GM12801 (cell line): Measurements from ENCODE around the gene MSLN.

Experiments used
- CTCF ChIP-seq: IDR thresholded peaks from one replicate; pipeline ENCODE4 v1.5.1; 2011; ENCODE audit warnings: control low read depth; ENCODE audit not compliant: insufficient read length; ENCODE audit errors: extremely low read depth

MSLN gene

DNA sequence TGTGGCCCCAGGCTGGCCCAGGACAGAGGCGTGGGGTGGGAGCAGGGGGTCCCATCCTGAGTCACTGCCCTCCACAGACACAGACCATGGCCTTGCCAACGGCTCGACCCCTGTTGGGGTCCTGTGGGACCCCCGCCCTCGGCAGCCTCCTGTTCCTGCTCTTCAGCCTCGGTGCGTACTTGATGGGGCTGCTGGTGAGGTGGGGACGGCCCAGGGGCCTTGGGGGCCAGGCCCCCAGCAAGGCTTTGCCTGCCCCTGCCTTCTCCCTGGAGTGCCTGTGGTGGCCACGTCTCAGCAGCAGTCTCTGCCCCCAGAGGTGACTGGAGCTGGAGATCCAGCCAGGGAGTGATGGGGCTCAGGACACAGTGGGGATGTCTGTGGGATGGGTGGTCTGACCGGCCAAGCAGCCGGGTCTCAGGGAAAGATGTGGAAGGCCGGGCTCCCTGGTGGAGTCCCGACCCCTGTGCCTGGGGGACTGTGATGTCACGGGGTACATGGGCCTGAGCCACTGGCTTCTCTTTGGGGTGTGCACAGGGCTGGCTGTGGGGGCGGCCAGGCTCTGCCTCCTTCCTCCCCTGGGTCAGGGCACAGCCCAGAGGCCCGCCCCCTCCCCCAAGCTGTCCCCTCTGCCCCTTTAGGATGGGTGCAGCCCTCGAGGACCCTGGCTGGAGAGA lies 2.2 kb downstream of the MSLN start:
- TF ChIP-seq CTCF, result no peak

GRCh38 chr16:763369-764183 lies 3.0 kb downstream of the MSLN start:
- TF ChIP-seq CTCF, result no peak

- no peak for TF ChIP-seq CTCF
Measured at GRCh38 chr16:764184-764750, 3.7 kb downstream of the MSLN start.

- TF ChIP-seq CTCF, result no peak
Measured at GRCh38 chr16:764848-765487, 4.4 kb downstream of the MSLN start.

DNA sequence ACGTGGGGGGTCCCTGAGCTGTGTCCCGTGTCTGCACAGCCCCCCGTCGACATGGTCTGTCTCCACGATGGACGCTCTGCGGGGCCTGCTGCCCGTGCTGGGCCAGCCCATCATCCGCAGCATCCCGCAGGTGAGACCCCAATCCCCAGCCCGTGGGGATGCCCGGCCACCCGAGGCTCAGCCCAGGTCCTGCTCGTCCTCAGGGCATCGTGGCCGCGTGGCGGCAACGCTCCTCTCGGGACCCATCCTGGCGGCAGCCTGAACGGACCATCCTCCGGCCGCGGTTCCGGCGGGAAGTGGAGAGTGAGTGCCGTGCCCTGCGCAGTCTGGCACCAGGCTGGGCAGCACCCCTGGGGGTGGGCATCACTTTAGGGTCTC lies 4.9 kb downstream of the MSLN start:
- no peak for TF ChIP-seq CTCF

GRCh38 chr16:766008-766819 lies 5.7 kb downstream of the MSLN start:
- TF ChIP-seq CTCF, result no peak
